D341Med (cell line): ENCODE data around the gene CEBPA.

Experiments
- DNase-seq: peaks from one replicate; pipeline ENCODE4 v3.0.0; 2012; ENCODE audit warnings: low spot score

CEBPA gene

DNA sequence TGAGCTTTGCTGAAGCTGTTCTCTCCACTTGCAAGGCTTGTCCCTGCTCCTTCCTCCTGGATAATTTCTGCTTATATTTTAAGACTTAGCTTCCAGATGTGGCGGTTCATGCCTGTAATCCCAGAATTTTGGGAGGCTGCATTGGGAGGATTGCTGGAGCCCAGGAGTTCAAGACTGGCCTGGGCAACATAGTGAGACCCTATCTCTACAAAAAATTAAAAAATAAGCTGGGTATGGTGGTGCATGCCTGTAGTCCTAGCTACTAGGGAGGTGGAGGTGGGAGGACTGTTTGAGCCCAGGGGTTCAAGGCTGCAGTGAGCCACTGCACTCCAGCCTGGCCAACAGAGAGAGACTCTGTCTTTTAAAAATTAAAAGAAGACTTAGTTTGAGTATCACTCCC, 31.6 kb downstream of the CEBPA start:
- DNase-seq = no peak

- no peak for DNase-seq
Measured at GRCh38 chr19:33269016-33269415, 33.3 kb downstream of the CEBPA start.

GRCh38 chr19:33268162-33268991, 34.0 kb downstream of the CEBPA start:
- DNase-seq = no peak

DNA sequence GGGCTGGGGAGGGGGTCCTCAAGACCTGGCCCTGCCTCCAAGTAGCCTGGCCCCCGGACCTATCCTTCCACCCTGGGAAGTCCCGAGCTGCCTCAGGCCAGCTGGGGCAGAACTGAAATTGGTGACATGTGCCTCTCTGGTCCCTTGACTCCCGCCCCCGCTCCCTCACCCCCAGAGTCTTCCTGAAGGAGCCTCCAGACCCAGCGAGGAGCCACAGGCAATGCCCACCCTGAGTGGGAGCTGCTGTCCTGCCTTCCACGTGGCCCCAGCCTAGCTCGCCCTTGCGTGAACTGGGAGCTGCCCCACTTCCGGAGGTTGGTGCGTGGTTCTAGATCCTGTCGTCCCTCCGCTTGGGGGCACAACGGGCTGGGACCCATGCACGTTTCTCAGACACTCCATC, 34.6 kb downstream of the CEBPA start:
- no peak for DNase-seq

DNA sequence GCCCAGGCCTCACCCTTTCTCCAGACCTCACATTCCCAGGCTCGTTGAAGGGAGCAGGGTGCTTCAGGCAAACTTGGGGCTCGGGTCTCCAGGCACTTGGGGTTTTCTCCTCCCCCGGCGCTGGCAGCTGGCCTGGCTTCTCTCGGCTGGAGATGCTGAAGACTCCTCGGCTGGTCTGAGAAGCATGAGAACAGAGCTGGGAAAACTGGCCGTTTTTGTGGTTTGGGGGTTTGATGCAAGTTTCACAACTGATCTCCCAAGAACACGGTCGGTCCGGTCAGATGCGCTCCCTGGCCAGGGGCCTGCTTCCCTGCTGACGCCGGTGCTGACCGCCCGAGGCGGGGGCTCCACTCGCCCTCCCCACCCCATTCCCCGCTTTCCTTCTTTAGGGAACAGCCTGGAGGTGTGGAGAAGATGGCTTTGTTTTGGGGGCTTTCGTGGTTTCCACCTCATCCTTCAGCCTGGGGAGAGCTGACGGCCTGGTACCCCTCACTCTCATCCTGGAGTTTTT, 35.3 kb downstream of the CEBPA start:
- DNase-seq = no peak

- DNase-seq = no peak
Measured at GRCh38 chr19:33264881-33265445, 37.4 kb downstream of the CEBPA start.

DNA sequence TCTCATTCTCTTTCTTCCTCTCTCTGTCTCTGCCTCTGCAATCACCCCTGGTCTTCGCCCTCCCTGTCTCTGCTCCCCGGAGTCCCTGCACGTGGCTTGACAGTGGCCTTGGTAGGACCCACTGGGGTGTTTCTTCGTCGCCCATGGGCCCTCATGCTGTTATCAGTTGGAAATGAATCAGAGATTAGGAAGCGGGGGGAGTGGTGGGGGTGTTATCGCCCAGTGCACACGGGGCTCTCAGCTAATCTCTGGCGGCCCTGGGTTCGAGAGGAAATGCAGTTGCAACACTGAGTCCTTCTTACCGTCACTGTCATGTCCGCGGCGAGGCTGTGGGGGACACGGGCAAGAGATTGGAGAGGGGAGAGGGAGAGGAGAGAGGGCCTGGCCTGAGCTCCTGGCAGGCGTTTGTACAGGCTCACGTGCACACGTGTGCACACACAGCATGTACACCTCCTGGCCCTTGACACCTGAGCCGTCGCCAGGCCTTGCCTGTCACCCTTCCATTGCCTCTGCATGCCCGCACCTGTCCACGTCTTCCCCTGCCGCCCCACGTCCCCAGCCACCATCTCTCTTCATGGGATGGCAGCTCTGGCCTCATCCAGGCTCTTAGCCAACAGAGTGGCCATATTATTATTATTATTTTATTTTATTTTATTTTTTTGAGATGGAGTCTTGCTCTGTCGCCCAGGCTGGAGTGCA, 38.9 kb downstream of the CEBPA start:
- no peak for DNase-seq

DNA sequence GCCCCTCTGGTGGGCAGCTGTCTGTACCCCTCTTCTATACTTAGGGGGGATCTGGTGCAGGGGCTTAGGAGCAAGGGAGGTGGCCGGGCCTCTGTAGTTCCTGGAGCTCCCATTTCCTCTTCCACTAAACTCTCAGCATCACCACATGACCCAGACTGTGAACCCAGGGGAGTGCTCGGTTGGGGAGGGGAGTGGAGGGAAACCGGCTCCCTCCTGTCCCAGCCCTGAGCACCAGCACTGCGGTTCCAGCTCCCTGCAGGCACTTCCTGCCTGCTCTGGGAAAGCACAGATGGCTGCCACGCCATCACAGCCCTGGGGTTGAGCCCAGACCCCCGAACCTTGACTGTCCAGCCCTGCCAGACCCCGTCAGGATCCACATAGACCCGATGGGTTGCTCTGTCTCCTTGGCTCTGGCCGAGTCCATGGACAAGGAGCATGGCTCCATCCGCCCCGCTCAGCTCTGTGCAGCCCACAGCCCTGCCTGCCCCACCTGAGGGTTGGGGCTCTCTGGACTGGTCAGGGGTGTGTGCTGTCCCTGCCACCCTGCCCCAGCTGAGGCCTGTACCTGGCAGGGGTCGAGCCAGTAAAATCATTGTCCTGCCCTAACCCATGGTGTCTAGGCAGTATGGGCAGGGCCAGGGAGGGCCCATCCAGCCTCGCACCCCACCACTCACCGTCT, 40.7 kb downstream of the CEBPA start:
- DNase-seq = no peak

GRCh38 chr19:33260628-33261418, 41.5 kb downstream of the CEBPA start:
- DNase-seq = no peak

DNA sequence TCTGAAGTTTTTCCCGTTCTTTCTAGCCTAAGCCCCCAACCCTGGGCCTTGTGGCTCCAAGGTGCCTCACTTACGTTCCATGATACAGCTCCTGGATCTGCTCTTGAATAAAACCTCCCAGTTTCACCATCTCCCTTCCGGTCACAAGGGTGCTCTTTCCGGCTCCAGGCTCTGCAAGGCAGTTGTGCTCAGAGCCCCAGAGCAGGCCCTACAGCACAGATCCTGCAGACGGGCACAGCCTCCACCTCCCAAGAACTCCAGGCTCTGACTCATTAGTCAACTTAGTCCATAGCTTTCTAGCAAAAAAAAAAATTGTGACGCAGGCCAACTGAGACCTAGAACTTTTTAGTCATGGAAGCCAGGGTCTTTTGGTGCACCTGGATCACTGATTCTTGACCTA, 42.8 kb downstream of the CEBPA start:
- no peak for DNase-seq

DNA sequence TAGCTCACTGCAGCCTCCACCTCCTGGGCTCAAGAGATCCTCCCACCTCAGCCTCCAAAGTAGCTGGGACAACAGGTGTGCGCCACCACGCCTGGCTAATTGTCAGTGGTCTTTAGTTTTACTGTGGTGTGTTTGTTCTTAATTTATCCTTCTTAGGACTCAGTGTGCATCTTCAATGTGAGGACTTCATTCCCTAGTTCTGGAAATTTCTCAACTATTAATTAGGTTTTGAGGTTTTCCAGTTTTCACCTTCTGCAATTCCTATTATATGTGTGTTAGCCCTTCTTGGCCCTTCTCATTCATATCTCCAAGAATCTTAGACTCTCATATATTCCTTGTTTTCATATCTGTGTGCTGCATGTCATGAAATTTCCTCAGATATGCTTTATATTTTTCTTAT, 44.5 kb downstream of the CEBPA start:
- DNase-seq = no peak

DNA sequence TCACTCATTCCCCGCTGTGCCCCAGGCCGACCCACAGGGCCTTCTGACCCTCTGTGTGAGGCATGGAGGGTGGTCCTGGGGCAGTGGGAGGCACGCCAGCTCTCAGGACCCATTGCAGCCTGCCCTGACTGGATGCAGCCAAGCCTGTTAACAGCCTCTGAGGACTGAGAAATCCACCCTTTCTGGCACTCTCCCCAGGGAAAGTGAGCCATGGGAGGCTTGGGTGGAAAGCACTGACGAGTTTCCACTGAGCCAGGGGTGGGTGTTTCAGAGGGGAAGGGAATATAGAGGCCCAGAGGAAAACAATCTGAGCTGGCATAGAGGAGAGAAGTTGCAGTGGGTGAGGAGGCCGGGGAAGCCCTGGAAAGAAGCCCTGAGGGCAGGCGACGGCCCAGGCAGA, 46.1 kb downstream of the CEBPA start:
- no peak for DNase-seq

GRCh38 chr19:33255781-33256180, 46.6 kb downstream of the CEBPA start:
- DNase-seq = no peak

DNA sequence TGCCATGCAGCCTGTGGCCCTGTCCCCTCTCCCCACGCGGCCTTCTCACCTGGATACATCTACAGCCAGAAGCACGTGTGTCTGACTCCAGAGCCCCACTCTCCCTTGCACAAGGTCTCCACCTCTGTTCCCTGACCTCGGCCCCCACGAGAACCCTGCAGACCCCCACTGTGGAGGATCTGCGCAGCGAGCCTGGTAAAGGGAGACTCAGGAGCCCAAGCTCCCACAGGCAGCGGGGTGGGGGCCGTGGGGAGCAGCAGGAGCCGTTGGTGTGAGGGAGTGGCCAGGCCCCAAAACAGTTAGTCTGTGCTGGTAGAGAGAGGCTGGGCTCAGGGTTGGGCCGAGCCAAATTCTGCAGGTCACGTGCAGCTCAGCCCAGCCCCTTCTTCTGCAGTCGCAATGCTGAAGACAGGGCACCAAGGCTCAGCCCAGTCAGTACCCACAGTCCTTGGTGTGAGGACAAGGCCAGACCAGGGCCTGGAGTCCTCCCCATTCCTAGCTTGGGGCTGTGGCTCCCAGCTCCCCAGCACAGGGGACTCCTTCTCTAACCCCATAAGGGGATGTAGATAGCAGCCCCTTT, 48.0 kb downstream of the CEBPA start:
- DNase-seq = no peak

GRCh38 chr19:33252971-33253370, 49.4 kb downstream of the CEBPA start:
- DNase-seq = no peak

DNA sequence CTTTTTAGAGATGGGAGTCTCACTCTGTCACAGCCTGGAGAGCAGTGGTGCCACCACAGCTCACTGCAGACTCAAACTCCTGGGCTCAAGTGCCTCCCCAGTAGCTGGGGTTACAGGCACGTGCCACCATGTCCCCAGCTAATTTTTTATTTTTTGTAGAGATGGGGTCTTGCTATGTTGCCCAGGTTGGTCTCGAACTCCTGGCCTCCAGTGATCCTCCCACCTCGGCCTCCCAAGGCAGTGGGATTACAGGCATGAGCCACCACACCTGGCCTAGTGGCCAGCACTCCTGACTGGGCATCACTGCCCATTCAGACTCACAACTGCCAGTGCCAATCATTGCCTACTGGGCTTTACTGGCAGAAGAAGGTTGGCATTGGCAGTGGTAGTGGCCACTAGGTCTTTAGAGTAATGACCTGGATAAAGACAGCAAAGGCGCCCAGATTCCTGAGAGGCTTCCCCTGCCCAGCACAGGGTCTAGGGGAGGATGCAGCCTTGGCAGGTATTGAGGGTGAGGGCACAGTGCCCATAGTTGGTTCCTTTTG, 49.8 kb downstream of the CEBPA start:
- DNase-seq = no peak

- no peak for DNase-seq
Measured at GRCh38 chr19:33251526-33252090, 50.7 kb downstream of the CEBPA start.

DNA sequence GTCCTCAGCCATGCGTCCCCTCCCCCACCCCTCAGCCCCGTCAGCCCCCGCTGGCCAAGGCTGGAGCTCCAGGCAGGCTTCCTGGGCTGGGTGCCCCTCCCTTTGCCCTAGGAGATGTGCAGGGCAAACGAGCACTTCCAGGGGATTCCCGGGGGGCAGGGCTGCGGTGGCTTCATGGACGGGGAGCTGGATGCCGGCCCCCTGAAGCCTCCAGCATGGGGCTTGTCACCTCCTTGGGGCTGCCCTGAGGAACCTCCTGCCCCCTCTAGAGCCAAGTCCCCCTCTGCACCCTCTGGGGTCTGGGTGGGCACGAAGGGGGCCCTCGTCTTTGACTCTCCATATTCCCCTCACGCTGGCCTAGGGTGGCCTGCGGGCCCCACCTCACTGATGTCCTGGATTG, 51.3 kb downstream of the CEBPA start:
- DNase-seq = no peak

- no peak for DNase-seq
Measured at GRCh38 chr19:33250500-33250899, 51.8 kb downstream of the CEBPA start.
